HEK293 (cell line): ENCODE measurements around the gene CD276.

ENCODE experiments used
- KLF9 ChIP-seq: fragments of 450-650 bp; formaldehyde crosslinking; IDR thresholded peaks from 2 replicates; pipeline ENCODE4 v1.5.1; 2016; ENCODE audit warnings: missing biosample characterization, missing genetic modification characterization, low read depth
- ZNF292 ChIP-seq: fragments of 450-650 bp; formaldehyde crosslinking; IDR thresholded peaks from 2 replicates; pipeline ENCODE4 v1.5.1; 2016; ENCODE audit warnings: low read depth, missing biosample characterization, missing genetic modification characterization, borderline replicate concordance
- ZSCAN30 ChIP-seq: fragments of 450-650 bp; IDR thresholded peaks from 2 replicates; pipeline ENCODE4 v1.5.1; 2018; ENCODE audit warnings: missing biosample characterization, mild to moderate bottlenecking, missing genetic modification characterization, moderate library complexity

DNA sequence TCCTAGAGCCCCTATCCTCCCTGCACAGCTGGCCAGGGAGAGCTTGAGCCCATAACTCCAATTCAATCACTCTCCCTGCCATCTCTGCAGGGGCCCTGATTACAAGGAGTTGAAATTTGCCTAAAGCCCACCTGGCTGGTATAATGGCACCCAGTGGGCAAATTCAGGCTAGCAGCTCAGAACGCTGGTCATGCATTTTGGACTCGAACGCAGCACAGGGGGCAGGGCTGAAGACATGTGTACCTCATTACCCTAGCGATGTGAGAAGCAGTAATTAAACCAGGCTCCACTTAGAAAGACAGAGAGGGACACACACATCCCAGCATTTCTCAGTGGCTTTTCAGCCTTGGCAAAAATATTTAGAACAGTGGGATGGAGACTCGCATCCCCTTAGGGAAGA, 65.8 kb downstream of the CD276 start:
- TF ChIP-seq KLF9 (tag by site-specific recombination) = no peak
- TF ChIP-seq ZSCAN30 (tag by site-specific recombination) = no peak
- no peak for TF ChIP-seq ZNF292 (tag by site-specific recombination)
